T-cell (primary cell): Measurements from ENCODE around the gene SIGLEC1. TPM values are rescaled to one million over a fixed set of nuclear protein-coding genes. Genes with fewer than 3 reads are reported as not detected.
A peak's percentile ranks its signal among the peaks of the same experiment; 100 is the strongest.

Experiments
- ATAC-seq, 4 experiments: fragments of 200-7000 bp in 3 of 4; fragments of 150-1000 bp in 1 of 4; cut with Tn5 transposase; replicated peaks in 1 of 4; 1 replicate in 3 of 4; 2 replicates in 1 of 4; pipeline ENCODE4 v1.10.0; 2021; ENCODE audit warnings: moderate library complexity in 3 of 4, mild to moderate bottlenecking in 2 of 4, moderate number of reproducible peaks in 1 of 4
- CTCF ChIA-PET, 2 donors: fragments of 300-600 bp; sonication (Branson Sonifier 250); formaldehyde crosslinking; loops; one replicate each; lab custom pipeline; 2022; ENCODE audit warnings: antibody characterized with exemption in 2 of 2; lab: Charles Lee
- POLR2A ChIA-PET, 2 donors: fragments of 300-600 bp; sonication (Branson Sonifier 250); formaldehyde crosslinking; loops; one replicate each; lab custom pipeline; 2022; ENCODE audit warnings: antibody characterized with exemption in 2 of 2; lab: Charles Lee
- DNase-seq, 35 experiments: peaks; one replicate each; pipeline versions ENCODE4 v3.0.0 to v3.0.0-alpha.2; 2013 to 2023
- H3K27ac ChIP-seq: one replicate; pipeline ENCODE4 v1.5.1; 2013; ENCODE audit warnings: low read length
- H3K27me3 ChIP-seq, 2 experiments: replicated peaks in 1 of 2; 1 replicate in 1 of 2; 2 replicates in 1 of 2; pipeline versions ENCODE4 v1.6.1 to v1.7.0; 2013; ENCODE audit warnings: low read length in 1 of 2, mixed read lengths in 1 of 2; ENCODE audit not compliant: control insufficient read depth in 2 of 2, insufficient read depth in 2 of 2; ENCODE audit errors: extremely low read depth in 1 of 2
- H3K36me3 ChIP-seq, 2 donors: 1 replicate in 1 of 2; 2 replicates in 1 of 2; pipeline versions ENCODE4 v1.6.1 to v1.7.0; 2013; ENCODE audit warnings: low read length in 1 of 2; ENCODE audit not compliant: control insufficient read depth in 2 of 2, insufficient read depth in 1 of 2; ENCODE audit errors: extremely low read depth in 1 of 2
- H3K4me1 ChIP-seq, 2 experiments: 1 replicate in 1 of 2; 2 replicates in 1 of 2; pipeline versions ENCODE4 v1.6.1 to v1.7.0; 2013; ENCODE audit warnings: low read length in 2 of 2, mixed read lengths in 1 of 2; ENCODE audit not compliant: insufficient read depth in 2 of 2, control insufficient read depth in 1 of 2; ENCODE audit errors: extremely low read depth in 1 of 2
- H3K4me3 ChIP-seq, 2 donors: 1 replicate in 1 of 2; 2 replicates in 1 of 2; pipeline versions ENCODE4 v1.5.1 to v1.7.0; 2013; ENCODE audit warnings: mild to moderate bottlenecking in 2 of 2, low read length in 1 of 2, moderate library complexity in 1 of 2; ENCODE audit not compliant: control insufficient read depth in 1 of 2; ENCODE audit errors: extremely low read depth in 1 of 2
- H3K9me3 ChIP-seq: 2 replicates; pipeline ENCODE4 v1.7.0; 2013
- H3K27ac Mint-ChIP-seq, 2 donors: one replicate each; pipeline ENCODE4 v1.8.0; 2020 to 2021; ENCODE audit warnings: mild to moderate bottlenecking in 2 of 2, mixed read lengths in 2 of 2
- H3K27me3 Mint-ChIP-seq, 2 donors: one replicate each; pipeline ENCODE4 v1.8.0; 2021 to 2022; ENCODE audit warnings: mixed read lengths in 2 of 2
- H3K36me3 Mint-ChIP-seq: one replicate; pipeline ENCODE4 v1.8.0; 2021; ENCODE audit warnings: mixed read lengths
- H3K4me1 Mint-ChIP-seq, 3 donors: one replicate each; pipeline ENCODE4 v1.8.0; 2020 to 2022; ENCODE audit warnings: mixed read lengths in 3 of 3, mild to moderate bottlenecking in 1 of 3
- H3K4me3 Mint-ChIP-seq, 3 donors: one replicate each; pipeline ENCODE4 v1.8.0; 2020 to 2022; ENCODE audit warnings: mild to moderate bottlenecking in 3 of 3, mixed read lengths in 3 of 3, moderate library complexity in 3 of 3
- H3K9me3 Mint-ChIP-seq, 3 donors: one replicate each; pipeline ENCODE4 v1.8.0; 2020 to 2022; ENCODE audit warnings: mixed read lengths in 3 of 3
- WGBS: methylation state at CpG from one replicate; pipeline ENCODE4 v1.1.5; 2013; ENCODE audit warnings: missing lambda C conversion rate; ENCODE audit not compliant: insufficient coverage; 5-methylcytosine and 5-hydroxymethylcytosine counted together
- total RNA-seq, 35 experiments: library from RNA in 6 of 35; stranded (reverse) in 6 of 35; fragments of 120-200 nt in 1 of 35; gene quantifications; one replicate each; pipeline versions ENCODE4 v1.2.1 to v1.2.4 and lab custom pipeline; 2013 to 2026

The SIGLEC1 gene
- total RNA-seq, 5 donors from 2014 or later (not counting 1 experiment from before 2014, with no cell fraction given), result 0.06 to 0.16 (median 0.12) TPM; not detected in 2

DNA sequence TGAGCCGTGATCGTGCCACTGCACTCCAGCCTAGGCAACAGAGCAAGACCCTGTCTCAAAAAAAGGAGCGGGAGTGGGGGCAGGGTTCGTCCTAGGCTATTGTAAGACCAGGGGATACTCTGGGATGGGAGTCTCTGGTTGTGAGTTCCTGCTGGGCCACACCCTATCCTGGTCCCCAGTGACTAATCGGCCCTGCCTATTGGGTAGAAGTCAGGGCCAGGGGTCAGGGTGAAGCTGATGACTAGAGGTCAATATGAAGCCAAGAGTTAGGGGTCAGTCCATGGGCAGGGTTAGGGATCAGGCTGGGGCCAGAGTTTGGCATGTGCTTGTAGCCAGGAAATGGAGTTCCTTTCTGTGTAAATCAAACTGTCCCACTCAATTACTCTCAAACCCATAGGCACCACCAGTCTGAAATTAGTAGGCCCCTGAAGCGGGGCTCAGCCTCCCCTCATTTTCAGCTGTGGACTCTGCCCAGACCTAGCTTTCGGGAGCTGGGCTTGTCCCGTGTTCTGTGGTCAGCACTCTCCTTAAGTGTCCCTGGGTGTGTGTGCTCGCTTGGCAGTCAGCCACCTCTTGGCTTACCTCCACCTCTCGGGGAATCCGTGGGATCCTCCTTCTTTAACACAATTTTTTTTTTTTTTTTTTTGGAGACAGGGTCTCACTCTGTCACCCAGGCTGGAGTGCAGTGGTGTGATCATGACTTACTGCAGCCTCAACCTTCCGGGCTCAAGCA lies 21.9 kb upstream of the SIGLEC1 start:
- Histone ChIP-seq H3K36me3 (no peaks in the 10 kb centered on the region), H3K27me3 (peaks cover 0 to 49% of the 10 kb centered on the region in 2 experiments), H3K4me3 (no peak overlapping the region), H3K27ac (no peak overlapping the region), H3K9me3 (no peaks in the 10 kb centered on the region), H3K4me1 (peaks cover 0 to 5% of the 10 kb centered on the region in 2 experiments)
- no peak overlapping the region for H3K27ac Mint-ChIP-seq
- no peak for ATAC-seq
- H3K36me3 Mint-ChIP-seq, result no peaks in the 10 kb centered on the region
- DNase-seq, result no peak
- 86% methylated on average over 8 of the region's 12 CpGs for WGBS
- peaks cover 0 to 3% (median 0%) of the 10 kb centered on the region in 3 donors for H3K4me1 Mint-ChIP-seq
- H3K9me3 Mint-ChIP-seq, result no peaks in the 10 kb centered on the region
- H3K27me3 Mint-ChIP-seq, result peaks cover 29 to 40% of the 10 kb centered on the region in 2 donors
- ChIA-PET CTCF (interaction anchor here in 1 of 2 donors (0.7 kb wide), 1 partner anchor 318 kb away, joined by 4 read pairs; no protein-coding TSS in a partner anchor), POLR2A (no interaction called here)
- H3K4me3 Mint-ChIP-seq, result no peak overlapping the region

DNA sequence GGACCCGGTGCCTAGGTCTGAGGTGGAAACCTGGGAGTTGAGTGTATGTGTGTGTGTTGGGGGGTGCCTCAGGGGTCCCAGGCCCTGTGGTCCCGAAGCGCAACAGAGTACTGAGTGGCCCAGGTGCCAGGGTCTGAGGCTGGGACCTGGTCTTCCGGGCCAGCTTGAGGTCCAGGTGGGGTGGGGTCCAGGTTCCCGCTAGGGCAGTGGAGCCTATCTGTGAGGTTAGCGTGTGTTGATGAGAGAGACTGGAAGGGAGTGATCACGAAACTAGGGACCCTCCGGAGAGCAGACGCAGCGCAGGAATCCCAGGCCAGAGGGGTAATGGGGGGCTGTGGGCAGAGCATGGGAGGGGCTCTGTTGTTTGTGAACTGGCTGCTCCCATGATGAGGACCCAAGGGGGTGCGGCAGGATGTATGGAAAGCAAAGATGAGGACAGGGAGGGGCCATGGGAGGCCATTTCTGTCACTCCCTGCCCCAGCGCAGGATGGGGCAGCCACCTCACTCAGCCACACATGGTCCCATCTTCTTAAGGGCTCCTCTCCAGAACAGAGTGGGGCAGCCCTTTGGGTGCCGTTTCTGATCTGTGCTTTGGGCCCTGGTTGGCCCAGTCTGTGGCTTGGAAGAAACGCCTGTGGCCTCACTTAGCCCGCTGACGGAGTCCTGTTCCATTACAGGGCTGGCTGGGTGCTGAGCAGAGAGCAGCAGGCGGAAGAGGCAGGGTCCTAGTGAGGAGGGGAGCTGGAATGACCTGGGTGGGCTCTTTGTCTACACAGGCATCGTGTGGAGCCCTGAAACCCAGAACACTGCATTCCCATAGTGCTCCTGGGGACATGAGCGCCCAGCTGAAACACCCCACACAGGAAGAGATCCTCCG lies 21.0 kb upstream of the SIGLEC1 start:
- Histone ChIP-seq H3K4me1 (peaks cover 0 to 5% of the 10 kb centered on the region in 2 experiments), H3K27me3 (peaks cover 0 to 59% of the 10 kb centered on the region in 2 experiments), H3K9me3 (no peaks in the 10 kb centered on the region), H3K4me3 (no peak overlapping the region), H3K27ac (no peak overlapping the region), H3K36me3 (no peaks in the 10 kb centered on the region)
- H3K27me3 Mint-ChIP-seq, result peaks cover 32 to 44% of the 10 kb centered on the region in 2 donors
- ChIA-PET CTCF (no interaction called here), POLR2A (no interaction called here)
- no peaks in the 10 kb centered on the region for H3K9me3 Mint-ChIP-seq
- H3K4me1 Mint-ChIP-seq, result peaks cover 0 to 3% (median 0%) of the 10 kb centered on the region in 3 donors
- 86% methylated on average over 18 of the region's 20 CpGs for WGBS
- ATAC-seq, result no peak
- H3K4me3 Mint-ChIP-seq, result peak overlapping the region in 1 of 3 donors; percentile 8
- DNase-seq, result no peak
- no peaks in the 10 kb centered on the region for H3K36me3 Mint-ChIP-seq
- H3K27ac Mint-ChIP-seq, result peak overlapping the region in 1 of 2 donors; percentile 23

DNA sequence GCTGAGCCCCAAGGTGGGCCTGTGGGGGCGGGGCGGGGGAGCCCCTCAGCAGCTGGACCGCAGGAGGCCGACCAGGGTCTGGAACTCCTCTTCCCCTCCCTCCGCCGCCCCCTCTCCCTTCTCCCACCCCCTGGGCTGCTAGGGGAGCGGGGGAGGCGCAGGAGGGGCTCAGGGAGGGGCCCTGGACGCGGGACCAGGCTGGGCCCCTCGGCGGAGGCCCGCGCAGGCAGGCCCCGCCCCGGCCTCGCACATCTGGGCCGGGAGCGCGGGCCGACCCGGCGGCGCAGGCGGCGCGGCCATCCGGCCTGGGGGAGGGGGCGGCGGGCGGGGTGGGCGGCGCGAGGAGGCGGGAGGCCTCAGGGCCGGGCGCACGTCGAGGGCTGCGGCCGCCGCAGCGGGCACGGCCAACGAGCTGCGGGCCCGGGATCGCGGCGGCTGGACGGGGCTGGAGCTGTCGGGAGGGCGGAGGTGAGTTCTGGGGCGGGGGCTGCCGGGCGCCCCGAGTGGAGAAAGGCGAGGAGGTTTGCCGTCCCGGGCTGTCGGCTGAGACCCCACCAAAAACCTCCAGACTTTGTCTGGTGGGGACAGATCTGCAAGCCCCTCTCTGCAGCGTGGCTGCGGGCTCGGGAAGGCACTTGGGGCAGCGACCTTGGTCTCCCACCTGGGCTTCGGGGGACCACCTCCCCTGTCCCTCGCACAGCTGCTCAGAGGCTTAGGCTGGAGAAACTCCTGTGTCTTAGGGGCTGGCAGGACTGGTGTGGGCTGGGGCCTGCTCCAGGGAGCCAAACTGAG lies 20.1 kb upstream of the SIGLEC1 start, which contains the start of gene HSPA12B:
TSS of gene HSPA12B (plus strand) at position 359 of the 792 bp plus-strand sequence. CDS start 5,990 bp downstream, outside the sequence.
- peak within 1 kb of the TSS in 1 of 2 donors; percentile 7 for H3K4me3 ChIP-seq
- H3K4me1 Mint-ChIP-seq, result peaks cover 0 to 3% (median 0%) of the 10 kb centered on the region in 3 donors
- H3K36me3 ChIP-seq, result no peaks in the 10 kb centered on the region
- peaks cover 0 to 65% of the 10 kb centered on the region in 2 experiments for H3K27me3 ChIP-seq
- H3K36me3 Mint-ChIP-seq, result no peaks in the 10 kb centered on the region
- DNase-seq, result no peak
- peaks cover 0 to 5% of the 10 kb centered on the region in 2 experiments for H3K4me1 ChIP-seq
- 12% methylated on average over 48 of the region's 67 CpGs for WGBS
- no peaks in the 10 kb centered on the region for H3K9me3 ChIP-seq
- POLR2A ChIA-PET, result no interaction called here
- peaks cover 38 to 53% of the 10 kb centered on the region in 2 donors for H3K27me3 Mint-ChIP-seq
- peak within 1 kb of the TSS in 1 of 2 donors; percentile 23 for H3K27ac Mint-ChIP-seq
- no peaks in the 10 kb centered on the region for H3K9me3 Mint-ChIP-seq
- H3K4me3 Mint-ChIP-seq, result peak within 1 kb of the TSS in 1 of 3 donors; percentile 38
- no peak within 1 kb of the TSS for H3K27ac ChIP-seq
- ATAC-seq, result peak in 1 of 4 experiments; percentile 9
- CTCF ChIA-PET, result no interaction called here

DNA sequence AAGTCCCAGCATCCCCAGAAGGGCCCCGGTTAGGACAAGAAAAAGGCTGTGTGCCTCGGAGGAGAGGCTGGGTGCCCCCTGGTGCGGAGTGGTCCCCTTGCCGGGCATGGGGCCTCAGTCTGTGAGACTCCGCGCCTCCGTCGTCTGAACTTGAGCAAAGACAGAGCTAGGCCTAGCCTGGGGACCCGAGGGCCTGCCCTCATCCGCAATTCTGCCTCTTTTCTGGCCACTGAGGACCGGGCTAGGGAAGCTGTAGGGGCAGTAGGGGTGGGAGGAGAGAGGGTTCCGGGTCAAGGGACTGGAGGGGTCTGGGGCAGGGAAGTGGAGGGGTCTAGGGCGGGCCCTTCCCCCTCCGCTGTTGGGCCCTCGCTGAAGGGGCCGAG lies 19.5 kb upstream of the SIGLEC1 start:
- ATAC-seq (no peak), DNase-seq (no peak)
- Histone ChIP-seq H3K4me1 (peaks cover 0 to 5% of the 10 kb centered on the region in 2 experiments), H3K27me3 (peaks cover under 1 to 69% of the 10 kb centered on the region in 2 experiments), H3K4me3 (no peak overlapping the region), H3K9me3 (no peaks in the 10 kb centered on the region), H3K27ac (no peak overlapping the region), H3K36me3 (no peaks in the 10 kb centered on the region)
- no peaks in the 10 kb centered on the region for H3K9me3 Mint-ChIP-seq
- H3K4me3 Mint-ChIP-seq, result peak overlapping the region in 1 of 3 donors; percentile 38
- H3K4me1 Mint-ChIP-seq, result peaks cover 0 to 3% (median 0%) of the 10 kb centered on the region in 3 donors
- 94% methylated on average over 10 of the region's 16 CpGs for WGBS
- H3K36me3 Mint-ChIP-seq, result no peaks in the 10 kb centered on the region
- H3K27ac Mint-ChIP-seq, result no peak overlapping the region
- peaks cover 43 to 59% of the 10 kb centered on the region in 2 donors for H3K27me3 Mint-ChIP-seq
- POLR2A ChIA-PET, result no interaction called here
- CTCF ChIA-PET, result no interaction called here

DNA sequence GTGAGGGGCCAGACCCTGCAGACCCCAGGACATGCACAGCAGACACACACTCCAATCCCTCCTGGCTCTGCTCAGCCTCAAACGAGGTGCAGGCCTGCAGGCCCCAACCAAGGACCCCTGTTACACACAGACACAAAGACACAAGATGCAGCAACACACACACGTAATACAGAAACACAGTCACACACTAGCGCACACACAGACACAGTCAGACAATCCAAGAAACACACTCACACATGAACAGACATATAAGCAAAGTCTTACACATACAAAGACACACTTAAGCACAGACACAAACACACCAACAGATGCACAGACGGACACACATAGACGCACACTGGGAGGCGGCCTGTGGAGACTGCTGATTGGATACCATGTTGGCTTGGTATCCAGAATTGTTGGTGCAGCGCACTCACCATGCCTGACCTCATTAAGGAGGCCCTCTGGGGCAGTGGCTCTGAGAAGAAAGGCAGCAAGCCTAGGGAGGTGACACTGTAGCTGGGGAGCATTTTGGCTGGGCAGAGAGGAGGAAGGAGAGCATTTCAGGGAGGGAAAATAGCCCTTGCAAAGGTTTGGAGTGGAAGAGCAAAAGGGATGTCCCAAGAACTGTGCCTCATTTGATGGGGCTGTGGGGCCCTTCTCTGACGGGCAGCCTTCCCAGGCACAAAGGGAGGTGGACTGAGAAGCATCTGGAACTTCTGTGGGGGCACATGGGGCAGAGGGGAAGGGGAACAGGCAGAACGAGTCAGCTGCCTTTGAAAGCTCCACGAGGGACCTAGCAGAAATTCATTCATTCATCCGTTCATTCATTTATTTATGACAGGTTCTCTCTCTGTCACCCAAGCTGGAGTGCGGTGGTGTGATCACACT lies 18.6 kb upstream of the SIGLEC1 start:
- ChIA-PET POLR2A (no interaction called here), CTCF (interaction anchor here in 1 of 2 donors (0.5 kb wide), 1 partner anchor 88 kb away, joined by 6 read pairs; no protein-coding TSS in a partner anchor)
- H3K4me1 ChIP-seq, result peaks cover 0 to 5% of the 10 kb centered on the region in 2 experiments
- Mint-ChIP-seq H3K4me3 (peak overlapping the region in 1 of 3 donors; percentile 38), H3K27ac (peak overlapping the region in 1 of 2 donors; percentile 11), H3K36me3 (no peaks in the 10 kb centered on the region), H3K27me3 (peaks cover 45 to 61% of the 10 kb centered on the region in 2 donors), H3K9me3 (no peaks in the 10 kb centered on the region), H3K4me1 (peaks cover 0 to 3% (median 0%) of the 10 kb centered on the region in 3 donors)
- peaks cover 2 to 73% of the 10 kb centered on the region in 2 experiments for H3K27me3 ChIP-seq
- DNase-seq (no peak), ATAC-seq (no peak)
- no peak overlapping the region for H3K4me3 ChIP-seq
- H3K36me3 ChIP-seq, result no peaks in the 10 kb centered on the region
- 81% methylated on average over 7 of the region's 12 CpGs for WGBS
- no peak overlapping the region for H3K27ac ChIP-seq
- no peaks in the 10 kb centered on the region for H3K9me3 ChIP-seq
